MCF 10A (cell line): Measurements from ENCODE around the gene KCNT2. TPM values are rescaled to one million over a fixed set of nuclear protein-coding genes. Genes with fewer than 3 reads are reported as not detected.
"Not testable (repeated sequence)": the region's sequence is repeated elsewhere in the genome, so short reads cannot be mapped to it uniquely, and the experiment has no call there.

Source experiments
- BruUV-seq: library from RNA; stranded (reverse); fragments of 400-500 nt; replicated peaks from 2 replicates; lab custom pipeline; 2021; lab: Mats Ljungman, UMichigan
- CTCF ChIA-PET: fragments of 300-600 bp; sonication (Branson Sonifier 250); formaldehyde crosslinking; extraction: SDS; loops from one replicate; lab custom pipeline; 2021; ENCODE audit warnings: antibody characterized with exemption, inconsistent platforms; lab: Yijun Ruan, JAX
- POLR2A ChIA-PET: fragments of 300-600, 350-650 bp; sonication (Branson Sonifier 250); formaldehyde crosslinking; extraction: SDS; loops from one replicate; lab custom pipeline; 2020; ENCODE audit warnings: antibody characterized with exemption, inconsistent platforms; lab: Yijun Ruan, JAX
- DNase-seq: peaks from one replicate; pipeline ENCODE4 v3.0.0-alpha.2; 2018; ENCODE audit not compliant: unreplicated experiment
- H3K27ac Mint-ChIP-seq: one replicate; pipeline ENCODE4 v1.8.0; 2022; ENCODE audit warnings: mild to moderate bottlenecking, low read depth, mixed read lengths; ENCODE audit not compliant: unreplicated experiment
- H3K27me3 Mint-ChIP-seq: one replicate; pipeline ENCODE4 v1.8.0; 2022; ENCODE audit warnings: mixed read lengths; ENCODE audit not compliant: insufficient read depth, unreplicated experiment
- H3K36me3 Mint-ChIP-seq: one replicate; pipeline ENCODE4 v1.8.0; 2022; ENCODE audit warnings: mild to moderate bottlenecking, moderate library complexity, mixed read lengths; ENCODE audit not compliant: insufficient read depth, unreplicated experiment
- H3K4me1 Mint-ChIP-seq: one replicate; pipeline ENCODE4 v1.8.0; 2022; ENCODE audit warnings: mixed read lengths; ENCODE audit not compliant: insufficient read depth, unreplicated experiment
- H3K4me3 Mint-ChIP-seq: one replicate; pipeline ENCODE4 v1.8.0; 2022; ENCODE audit warnings: mild to moderate bottlenecking, moderate library complexity, mixed read lengths; ENCODE audit not compliant: unreplicated experiment
- H3K9me3 Mint-ChIP-seq: one replicate; pipeline ENCODE4 v1.8.0; 2022; ENCODE audit warnings: mixed read lengths; ENCODE audit not compliant: unreplicated experiment
- intact Hi-C: fragments of 100-400 bp; cut with micrococcal nuclease; formaldehyde crosslinking; loops from 2 replicates; pipeline ENCODE4 v1.14.1; 2022
- total RNA-seq: library from RNA; stranded (reverse); gene quantifications from 2 replicates; pipeline ENCODE4 v1.2.3, GENCODE V29; 2022
- TF ChIP-seq, protein P1 (sequence below): fragments of 200-600 bp; IDR thresholded peaks from one replicate; pipeline ENCODE4 v1.8.0; 2022; ENCODE audit warnings: antibody characterized with exemption, mild to moderate bottlenecking; ENCODE audit not compliant: unreplicated experiment

The KCNT2 gene
- total RNA-seq, 1 experiment from 2014 or later: 1.5 TPM

DNA sequence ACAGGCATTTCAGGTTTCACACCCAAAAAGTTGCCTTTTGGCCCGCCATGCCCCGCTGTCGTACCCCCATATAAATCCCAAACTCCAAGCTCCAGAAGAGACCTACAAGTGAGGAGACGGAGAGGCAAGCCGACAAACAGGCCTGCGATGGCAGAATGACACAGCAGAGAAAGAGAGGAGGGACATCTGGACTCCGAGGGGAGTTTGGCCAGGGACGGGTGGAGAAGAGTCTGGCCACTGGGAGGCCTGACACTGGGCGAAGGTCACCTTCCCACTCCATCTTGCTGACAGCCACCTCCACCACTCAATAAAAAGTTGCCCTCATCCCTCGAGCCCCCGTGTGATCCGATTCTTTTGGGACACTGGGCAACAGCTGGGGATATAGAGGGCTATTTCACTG is 41.8 kb upstream of the KCNT2 start:
- DNase-seq: no peak
- Mint-ChIP-seq H3K27ac (no peak overlapping the region), H3K4me1 (peaks cover 14% of the 10 kb centered on the region), H3K4me3 (no peak overlapping the region), H3K9me3 (no peaks in the 10 kb centered on the region), H3K27me3 (no peaks in the 10 kb centered on the region), H3K36me3 (no peaks in the 10 kb centered on the region)
- ChIA-PET POLR2A (interaction anchor here (1.6 kb wide), 1 partner anchor 9 kb away, joined by 4 read pairs; no protein-coding TSS in a partner anchor), CTCF (interaction anchor here (0.6 to 3.2 kb wide), 8 partner anchors 9 to 504 kb away, joined by 3 to 16 read pairs (median 4); no protein-coding TSS in a partner anchor)
- BruUV-seq: no TSS peak
- TF ChIP-seq, protein P1, sequence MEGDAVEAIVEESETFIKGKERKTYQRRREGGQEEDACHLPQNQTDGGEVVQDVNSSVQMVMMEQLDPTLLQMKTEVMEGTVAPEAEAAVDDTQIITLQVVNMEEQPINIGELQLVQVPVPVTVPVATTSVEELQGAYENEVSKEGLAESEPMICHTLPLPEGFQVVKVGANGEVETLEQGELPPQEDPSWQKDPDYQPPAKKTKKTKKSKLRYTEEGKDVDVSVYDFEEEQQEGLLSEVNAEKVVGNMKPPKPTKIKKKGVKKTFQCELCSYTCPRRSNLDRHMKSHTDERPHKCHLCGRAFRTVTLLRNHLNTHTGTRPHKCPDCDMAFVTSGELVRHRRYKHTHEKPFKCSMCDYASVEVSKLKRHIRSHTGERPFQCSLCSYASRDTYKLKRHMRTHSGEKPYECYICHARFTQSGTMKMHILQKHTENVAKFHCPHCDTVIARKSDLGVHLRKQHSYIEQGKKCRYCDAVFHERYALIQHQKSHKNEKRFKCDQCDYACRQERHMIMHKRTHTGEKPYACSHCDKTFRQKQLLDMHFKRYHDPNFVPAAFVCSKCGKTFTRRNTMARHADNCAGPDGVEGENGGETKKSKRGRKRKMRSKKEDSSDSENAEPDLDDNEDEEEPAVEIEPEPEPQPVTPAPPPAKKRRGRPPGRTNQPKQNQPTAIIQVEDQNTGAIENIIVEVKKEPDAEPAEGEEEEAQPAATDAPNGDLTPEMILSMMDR: no peak
- intact Hi-C loops: loop anchor here (5.0 kb wide), 1 partner anchor 93 kb away; no protein-coding TSS in a partner anchor

DNA sequence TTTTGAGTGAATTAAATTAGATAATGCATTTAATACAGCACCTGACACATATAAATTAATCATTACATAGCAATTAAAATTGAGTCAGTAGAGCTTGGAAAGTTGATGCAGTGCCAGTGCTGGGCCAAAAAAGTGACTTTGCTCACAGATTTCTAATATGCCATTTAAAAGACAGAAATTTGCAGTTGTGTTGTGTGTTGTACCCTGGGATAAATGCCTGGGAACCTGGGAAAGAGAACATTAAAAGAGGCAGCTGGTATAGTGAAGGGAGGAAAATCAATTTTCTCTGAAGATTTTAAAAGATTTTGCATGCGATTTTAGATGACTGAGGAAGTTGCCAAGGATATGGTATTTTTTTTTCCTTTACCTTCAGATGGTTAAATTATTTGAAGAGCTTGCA is 32.7 kb upstream of the KCNT2 start:
- Mint-ChIP-seq H3K36me3 (no peaks in the 10 kb centered on the region), H3K4me3 (no peak overlapping the region), H3K27ac (no peak overlapping the region), H3K4me1 (no peaks in the 10 kb centered on the region), H3K27me3 (no peaks in the 10 kb centered on the region), H3K9me3 (no peaks in the 10 kb centered on the region)
- intact Hi-C loops: no loop called here
- POLR2A ChIA-PET: interaction anchor here (1.2 kb wide), 1 partner anchor 9 kb away, joined by 4 read pairs; no protein-coding TSS in a partner anchor
- no peak for DNase-seq
- CTCF ChIA-PET: interaction anchor here (0.8 to 1.6 kb wide), 2 partner anchors 9 to 32 kb away, joined by 3 to 8 read pairs; no protein-coding TSS in a partner anchor
- TF ChIP-seq, protein P1: no peak
- no TSS peak for BruUV-seq

DNA sequence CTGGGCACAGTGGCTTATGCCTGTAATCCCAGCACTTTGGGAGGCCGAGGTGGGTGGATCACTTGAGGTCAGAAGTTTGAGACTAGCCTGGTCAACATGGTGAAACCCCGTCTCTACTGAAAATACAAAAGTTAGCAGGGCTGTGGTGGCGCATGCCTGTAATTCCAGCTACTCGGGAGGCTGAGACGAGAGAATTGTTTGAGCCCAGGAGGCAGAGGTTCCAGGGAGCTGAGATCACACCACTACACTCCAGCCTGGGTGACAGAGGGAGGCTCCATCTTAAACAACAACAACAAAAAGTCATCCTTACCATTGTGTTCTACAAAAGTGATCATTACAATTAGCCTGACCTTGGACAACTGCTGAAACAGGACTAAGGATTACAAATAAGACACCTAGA is 31.1 kb upstream of the KCNT2 start:
- intact Hi-C loops: not testable (repeated sequence)

DNA sequence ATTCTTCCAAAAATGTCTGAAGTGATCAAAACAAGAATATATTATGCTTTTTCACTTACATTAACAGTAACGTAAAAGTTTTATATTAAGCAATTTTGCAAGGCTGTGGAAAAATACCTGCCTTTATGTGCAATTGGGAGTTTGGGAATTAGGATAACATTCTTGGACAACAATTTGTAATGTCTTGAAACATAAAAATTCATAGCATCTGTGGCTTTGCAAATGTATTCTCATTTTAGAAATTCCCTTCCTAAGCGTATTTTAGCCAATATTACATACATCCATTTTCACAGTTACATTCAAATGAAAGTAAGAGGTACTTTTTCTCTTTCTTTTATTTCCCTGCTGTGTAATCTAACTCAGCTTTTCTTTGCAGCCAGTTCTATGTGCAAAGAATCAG is 30.2 kb upstream of the KCNT2 start:
- H3K27me3 Mint-ChIP-seq: no peaks in the 10 kb centered on the region

More for the DNA sequence above, 31.1 kb upstream of the KCNT2 start:
- H3K27ac Mint-ChIP-seq, H3K27me3 Mint-ChIP-seq, H3K4me1 Mint-ChIP-seq, H3K9me3 Mint-ChIP-seq, DNase-seq, BruUV-seq, H3K36me3 Mint-ChIP-seq, POLR2A ChIA-PET, H3K4me3 Mint-ChIP-seq: not testable (repeated sequence)
- CTCF ChIA-PET: interaction anchor here (1.2 kb wide), 1 partner anchor 21 kb away, joined by 3 read pairs; no protein-coding TSS in a partner anchor

More for the DNA sequence above, 30.2 kb upstream of the KCNT2 start:
- no TSS peak for BruUV-seq
- ChIA-PET CTCF (interaction anchor here (1.2 kb wide), 1 partner anchor 20 kb away, joined by 3 read pairs; no protein-coding TSS in a partner anchor), POLR2A (no interaction called here)
- Mint-ChIP-seq H3K4me3 (no peak overlapping the region), H3K4me1 (no peaks in the 10 kb centered on the region), H3K27ac (no peak overlapping the region), H3K9me3 (peaks cover 10% of the 10 kb centered on the region), H3K36me3 (no peaks in the 10 kb centered on the region)
- TF ChIP-seq, protein P1: no peak
- DNase-seq: no peak
- intact Hi-C loops: no loop called here
